Right lobe of liver (tissue), 6 donors: ENCODE measurements around the gene C11orf58. TPM values are rescaled to one million over a fixed set of nuclear protein-coding genes. Genes with fewer than 3 reads are reported as not detected.

Source experiments
- ATAC-seq, 4 donors: fragments of 200-7000 bp; cut with Tn5 transposase; one replicate each; pipeline ENCODE4 v1.9.1; 2020; ENCODE audit warnings: mild to moderate bottlenecking in 4 of 4, moderate library complexity in 4 of 4
- DNase-seq, 3 donors: peaks; one replicate each; pipeline ENCODE4 v3.0.0-alpha.2; 2020
- H3K27ac ChIP-seq, 3 donors: fragments of 200-600 bp; one replicate each; pipeline ENCODE4 v1.8.0; 2022
- H3K27me3 ChIP-seq, 2 donors: fragments of 200-600 bp; one replicate each; pipeline ENCODE4 v1.8.0; 2022
- H3K36me3 ChIP-seq, 4 donors: fragments of 200-600 bp; sonication (generic) in 1 of 4; one replicate each; pipeline versions ENCODE4 v1.5.1 to v1.8.0; 2017 to 2022; ENCODE audit warnings: control low read depth in 1 of 4
- H3K4me1 ChIP-seq, 4 donors: fragments of 200-600 bp; sonication (generic) in 1 of 4; one replicate each; pipeline versions ENCODE4 v1.5.1 to v1.8.0; 2017 to 2022; ENCODE audit warnings: control low read depth in 1 of 4
- H3K4me3 ChIP-seq, 3 donors: fragments of 200-600 bp; one replicate each; pipeline ENCODE4 v1.8.0; 2022
- H3K9me3 ChIP-seq, 4 donors: fragments of 200-600 bp; sonication (generic) in 1 of 4; one replicate each; pipeline versions ENCODE4 v1.5.1 to v1.8.0; 2017 to 2022; ENCODE audit warnings: control low read depth in 1 of 4
- POLR2A ChIP-seq: fragments of 450-650 bp; IDR thresholded peaks from one replicate; pipeline ENCODE4 v1.6.1; 2017; ENCODE audit warnings: antibody characterized with exemption, mild to moderate bottlenecking
- WGBS: methylation state at CpG from one replicate; pipeline ENCODE4 v1.1.6; 2018; ENCODE audit warnings: low coverage, low lambda C conversion rate; ENCODE audit not compliant: insufficient coverage; ENCODE audit errors: missing lambda C conversion rate; 5-methylcytosine and 5-hydroxymethylcytosine counted together
- intact Hi-C, 2 donors: fragments of 100-400 bp; cut with DNase I; formaldehyde crosslinking; loops; one replicate each; pipeline versions ENCODE4 v1.11.2 to v1.14.1; 2022
- total RNA-seq, 6 experiments: library from RNA; depleted of rRNA in 2 of 6; stranded (reverse); fragments of >200 nt in 2 of 6; fragmentation: NEBNext Ultra II Directional in 3 of 6; extraction: Animal tissue kit (Norgen Biotek cat#: 25700) in 3 of 6; gene quantifications; one replicate each; pipeline versions ENCODE4 v1.1.0 to v1.2.4, GENCODE V29; 2016 to 2023
- TF ChIP-seq, protein P1 (sequence below), 4 donors: fragments of 200-600 bp in 3 of 4; fragments of 450-650 bp in 1 of 4; IDR thresholded peaks; one replicate each; pipeline versions ENCODE4 v1.5.1 to v1.8.0; 2016 to 2022; ENCODE audit warnings: antibody characterized with exemption in 4 of 4, mild to moderate bottlenecking in 2 of 4
- donor health status: DM: no; HTN: yes; CAD: no.
- donor health status: DM: no; HTN: no; CAD: no.
- donor health status: DM: no; HTN: no; CAD: no.
- donor health status: DM: no; HTN: yes; CAD: no.
- donor health status: DM: no; HTN: yes; CAD: no.

C11orf58 gene
- total RNA-seq, 6 experiments from 2014 or later = 50.3 to 79.1 (median 56.9) TPM

DNA sequence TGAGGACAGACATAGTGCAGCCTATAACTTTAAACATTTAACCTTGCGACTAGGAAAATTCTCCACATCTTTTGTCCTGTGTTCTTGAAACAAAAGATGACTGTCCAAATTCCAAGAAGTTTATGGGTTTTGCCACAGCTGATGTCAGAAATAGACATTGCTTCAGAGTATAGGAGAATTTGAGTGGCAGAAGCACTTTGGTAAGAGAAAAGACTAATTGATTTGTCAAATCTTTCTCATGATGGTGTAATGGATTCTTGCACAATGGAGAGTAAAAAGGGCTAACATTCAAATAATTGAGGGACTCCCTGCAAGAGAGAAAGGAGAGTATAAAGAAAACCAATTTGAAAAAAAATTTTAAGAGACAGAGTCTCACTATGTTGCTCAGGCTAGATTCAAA is 25.3 kb downstream of the C11orf58 start:
- H3K4me1 ChIP-seq = peaks cover 0 to 6% (median 0%) of the 10 kb centered on the region in 4 donors
- H3K36me3 ChIP-seq = no peaks in the 10 kb centered on the region
- intact Hi-C loops = no loop called here
- no peak overlapping the region for H3K27ac ChIP-seq
- ATAC-seq (no peak), DNase-seq (no peak)
- no peaks in the 10 kb centered on the region for H3K9me3 ChIP-seq
- TF ChIP-seq, protein P1, sequence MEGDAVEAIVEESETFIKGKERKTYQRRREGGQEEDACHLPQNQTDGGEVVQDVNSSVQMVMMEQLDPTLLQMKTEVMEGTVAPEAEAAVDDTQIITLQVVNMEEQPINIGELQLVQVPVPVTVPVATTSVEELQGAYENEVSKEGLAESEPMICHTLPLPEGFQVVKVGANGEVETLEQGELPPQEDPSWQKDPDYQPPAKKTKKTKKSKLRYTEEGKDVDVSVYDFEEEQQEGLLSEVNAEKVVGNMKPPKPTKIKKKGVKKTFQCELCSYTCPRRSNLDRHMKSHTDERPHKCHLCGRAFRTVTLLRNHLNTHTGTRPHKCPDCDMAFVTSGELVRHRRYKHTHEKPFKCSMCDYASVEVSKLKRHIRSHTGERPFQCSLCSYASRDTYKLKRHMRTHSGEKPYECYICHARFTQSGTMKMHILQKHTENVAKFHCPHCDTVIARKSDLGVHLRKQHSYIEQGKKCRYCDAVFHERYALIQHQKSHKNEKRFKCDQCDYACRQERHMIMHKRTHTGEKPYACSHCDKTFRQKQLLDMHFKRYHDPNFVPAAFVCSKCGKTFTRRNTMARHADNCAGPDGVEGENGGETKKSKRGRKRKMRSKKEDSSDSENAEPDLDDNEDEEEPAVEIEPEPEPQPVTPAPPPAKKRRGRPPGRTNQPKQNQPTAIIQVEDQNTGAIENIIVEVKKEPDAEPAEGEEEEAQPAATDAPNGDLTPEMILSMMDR (IDR thresholded peaks at IDR 0.05) = no peak
- no peak for TF ChIP-seq POLR2A
- H3K27me3 ChIP-seq = no peaks in the 10 kb centered on the region
- no peak overlapping the region for H3K4me3 ChIP-seq
- WGBS = 100% methylated on average over 1 of the region's 1 CpG

DNA sequence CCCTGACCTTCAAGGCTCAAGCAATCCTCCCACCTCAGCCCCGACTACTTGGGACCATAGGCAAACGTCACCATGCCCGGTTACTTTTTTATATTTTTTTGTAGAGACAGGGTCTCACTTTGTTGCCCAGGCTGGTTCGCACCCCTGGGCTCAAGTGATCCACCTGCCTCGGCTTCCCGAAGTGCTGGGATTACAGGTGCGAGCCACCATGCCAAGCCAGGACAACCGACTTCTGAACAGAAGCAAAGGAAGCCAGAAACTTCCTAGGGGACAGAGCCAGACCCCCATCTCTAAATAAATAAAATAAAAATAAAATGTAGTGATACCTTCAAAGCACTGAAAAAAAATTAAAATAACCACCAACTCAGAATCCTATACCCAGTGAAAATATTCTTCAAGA is 26.4 kb downstream of the C11orf58 start:
- DNase-seq = no peak
- no peak overlapping the region for H3K4me3 ChIP-seq
- intact Hi-C loops = no loop called here
- 94% methylated on average over 7 of the region's 8 CpGs for WGBS
- TF ChIP-seq, protein P1 (IDR thresholded peaks at IDR 0.05) = no peak
- TF ChIP-seq POLR2A = no peak
- H3K36me3 ChIP-seq = no peaks in the 10 kb centered on the region
- ATAC-seq = no peak
- peaks cover 0 to 6% (median 0%) of the 10 kb centered on the region in 4 donors for H3K4me1 ChIP-seq
- H3K27me3 ChIP-seq = no peaks in the 10 kb centered on the region
- no peaks in the 10 kb centered on the region for H3K9me3 ChIP-seq
- H3K27ac ChIP-seq = no peak overlapping the region

DNA sequence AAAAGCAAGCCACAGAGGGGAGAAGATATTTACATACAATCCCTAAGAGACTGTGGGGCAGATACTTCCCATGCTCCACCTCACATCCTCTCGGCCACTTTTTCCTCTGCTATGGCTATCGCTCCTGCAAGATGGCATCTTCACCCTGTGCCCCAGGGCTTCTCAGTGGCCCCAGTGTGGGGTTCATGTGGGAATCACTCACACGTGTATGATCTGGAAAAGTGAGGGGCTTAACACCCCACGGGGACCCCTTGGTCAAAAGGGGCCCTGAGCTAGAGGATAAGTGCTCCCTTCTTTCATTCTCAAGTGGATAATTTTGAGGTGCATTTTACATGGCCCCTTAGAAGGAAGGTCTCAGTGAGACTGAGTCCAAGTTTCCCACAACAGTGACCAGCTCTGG is 28.7 kb downstream of the C11orf58 start:
- no peak overlapping the region for H3K4me3 ChIP-seq
- WGBS = 88% methylated on average over 2 of the region's 4 CpGs
- DNase-seq (no peak), ATAC-seq (no peak)
- intact Hi-C loops = no loop called here
- H3K36me3 ChIP-seq = no peaks in the 10 kb centered on the region
- no peak overlapping the region for H3K27ac ChIP-seq
- no peaks in the 10 kb centered on the region for H3K4me1 ChIP-seq
- TF ChIP-seq, protein P1 (IDR thresholded peaks at IDR 0.05) = no peak
- TF ChIP-seq POLR2A = no peak
- no peaks in the 10 kb centered on the region for H3K9me3 ChIP-seq
- no peaks in the 10 kb centered on the region for H3K27me3 ChIP-seq

DNA sequence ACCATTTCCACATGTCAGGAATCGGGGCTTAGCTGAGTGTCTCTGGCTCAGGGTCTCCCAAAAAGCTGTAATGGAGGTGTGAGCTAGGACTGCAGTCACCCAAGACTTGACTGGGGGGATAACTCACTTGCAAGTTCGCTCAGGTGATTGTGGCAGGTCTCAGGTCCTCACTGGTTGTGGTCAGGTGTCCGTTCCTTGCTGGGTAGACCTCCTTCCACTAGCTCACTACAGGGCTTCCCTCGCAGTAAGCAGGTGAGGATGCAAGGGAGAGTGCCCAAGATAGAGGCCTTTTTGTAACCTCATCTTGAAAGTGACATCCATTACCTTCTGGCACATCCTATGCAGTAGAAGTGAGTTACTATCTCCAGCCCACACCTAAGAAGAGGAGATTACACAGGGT is 29.5 kb downstream of the C11orf58 start:
- Histone ChIP-seq H3K4me3 (no peak overlapping the region), H3K36me3 (no peaks in the 10 kb centered on the region), H3K27ac (no peak overlapping the region), H3K4me1 (no peaks in the 10 kb centered on the region), H3K9me3 (no peaks in the 10 kb centered on the region), H3K27me3 (no peaks in the 10 kb centered on the region)
- no peak for TF ChIP-seq POLR2A
- TF ChIP-seq, protein P1 (IDR thresholded peaks at IDR 0.05) = no peak
- 92% methylated on average over 2 of the region's 4 CpGs for WGBS
- no peak for DNase-seq
- intact Hi-C loops = no loop called here
- no peak for ATAC-seq

DNA sequence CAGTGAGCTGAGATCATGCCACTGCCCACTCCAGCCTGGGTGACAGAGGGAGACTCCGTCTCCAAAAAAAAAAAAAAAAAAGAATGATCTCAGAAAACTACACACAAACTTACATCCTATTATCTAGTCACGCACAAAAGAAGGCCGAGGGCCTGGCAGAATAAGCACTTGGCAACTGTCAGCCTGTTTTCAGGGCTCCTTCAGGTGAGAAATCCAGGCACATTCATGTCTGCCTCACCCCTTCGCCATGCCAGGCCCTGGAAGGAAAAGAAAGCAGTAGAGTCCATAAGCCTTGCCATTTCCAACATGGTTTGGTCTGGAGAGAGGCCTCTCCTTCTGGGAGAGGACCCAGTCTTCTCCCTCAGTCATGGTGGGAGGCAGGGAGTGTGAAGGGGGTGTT is 30.9 kb downstream of the C11orf58 start:
- H3K36me3 ChIP-seq = no peaks in the 10 kb centered on the region
- H3K4me1 ChIP-seq = peaks cover 0 to 7% (median 1%) of the 10 kb centered on the region in 4 donors
- no peak overlapping the region for H3K27ac ChIP-seq
- H3K4me3 ChIP-seq = no peak overlapping the region
- ATAC-seq (no peak), DNase-seq (no peak)
- 100% methylated on average over 2 of the region's 4 CpGs for WGBS
- no peaks in the 10 kb centered on the region for H3K27me3 ChIP-seq
- intact Hi-C loops = no loop called here
- H3K9me3 ChIP-seq = no peaks in the 10 kb centered on the region
- TF ChIP-seq, protein P1 (IDR thresholded peaks at IDR 0.05) = no peak
- no peak for TF ChIP-seq POLR2A
